Measurements from ENCODE around the gene ZKSCAN3.

- TF ChIP-seq PATZ1 (CRISPR knock-in tag; IDR thresholded peaks at IDR 0.05; ENCODE audit: borderline replicate concordance) (no peak), ZFP30 (CRISPR knock-in tag; IDR thresholded peaks at IDR 0.05) (no peak), ZNF8 (CRISPR knock-in tag; IDR thresholded peaks at IDR 0.05) (no peak), ZNF565 (CRISPR knock-in tag; conservative IDR thresholded peaks at IDR 0.05; ENCODE audit: low read depth) (no peak), CREB5 (CRISPR knock-in tag; IDR thresholded peaks at IDR 0.05; ENCODE audit: low read depth) (no peak)
Measured at GRCh38 chr6:28335040-28335563, 14.6 kb upstream of the ZKSCAN3 start.
